Astrocyte of the cerebellum (primary cell): Measurements from ENCODE around the gene RCN2.

Experiments used
- DNase-seq: peaks from one replicate; pipeline ENCODE4 v3.0.0-alpha.2; 2011; ENCODE audit warnings: low read depth
- H3K4me3 ChIP-seq: 2 replicates; pipeline ENCODE4 v1.5.1; 2011; ENCODE audit warnings: mild to moderate bottlenecking, low read depth, low read length, moderate library complexity
- CTCF ChIP-seq: IDR thresholded peaks from 2 replicates; pipeline ENCODE4 v1.5.1; 2012; ENCODE audit warnings: low read length, low read depth, moderate library complexity, mild to moderate bottlenecking; ENCODE audit errors: missing control alignments
- in situ Hi-C: cut with HindIII; loops from 2 replicates; pipeline ENCODE4 v1.10.0; 2017; ENCODE audit warnings: low sequenced_read_pairs

Gene RCN2

GRCh38 chr15:76935620-76936019 is 4.1 kb downstream of the RCN2 start:
- TF ChIP-seq CTCF = no peak
- no peak for DNase-seq
- no peak overlapping the region for H3K4me3 ChIP-seq
- in situ Hi-C loops = no loop called here

GRCh38 chr15:76936671-76937070 is 5.1 kb downstream of the RCN2 start:
- in situ Hi-C loops = no loop called here
- no peak overlapping the region for H3K4me3 ChIP-seq
- DNase-seq = no peak
- TF ChIP-seq CTCF = no peak

GRCh38 chr15:76938752-76939151 is 7.2 kb downstream of the RCN2 start:
- TF ChIP-seq CTCF = no peak
- in situ Hi-C loops = no loop called here
- DNase-seq = no peak
- no peak overlapping the region for H3K4me3 ChIP-seq

GRCh38 chr15:76939715-76940114 is 8.2 kb downstream of the RCN2 start:
- in situ Hi-C loops = no loop called here
- no peak for DNase-seq
- TF ChIP-seq CTCF = no peak
- H3K4me3 ChIP-seq = no peak overlapping the region

- no peak overlapping the region for H3K4me3 ChIP-seq
- no peak for DNase-seq
- in situ Hi-C loops = no loop called here
- no peak for TF ChIP-seq CTCF
Measured at GRCh38 chr15:76941636-76942035, 10.1 kb downstream of the RCN2 start.

- no peak for DNase-seq
- no peak for TF ChIP-seq CTCF
- in situ Hi-C loops = no loop called here
- H3K4me3 ChIP-seq = no peak overlapping the region
Measured at GRCh38 chr15:76942331-76942730, 10.8 kb downstream of the RCN2 start.
